ENCODE data around the gene PTPRQ. TPM values are rescaled to one million over a fixed set of nuclear protein-coding genes. Genes with fewer than 3 reads are reported as not detected.

Gene PTPRQ
- total and polyA plus RNA-seq, 10 donors: under 0.01 to 0.09 (median 0.03) TPM; not detected in 7

- Histone ChIP-seq H3K36me3 (no peaks in the 10 kb centered on the region), H3K4me1 (no peaks in the 10 kb centered on the region), H3K4me3 (no peak overlapping the region), H3K9me3 (no peaks in the 10 kb centered on the region), H3K27me3 (replicated peaks in 1 of 7) (no peaks in the 10 kb centered on the region), H3K27ac (no peak overlapping the region)
- TF ChIP-seq POLR2AphosphoS5 (IDR thresholded peaks at IDR 0.05) (no peak), POLR2A (IDR thresholded peaks at IDR 0.05) (no peak), CTCF (IDR thresholded peaks at IDR 0.05 in 8 of 11, conservative IDR thresholded peaks at IDR 0.05 in 3 of 11) (no peak)
- intact Hi-C loops (cut with DNase I; ENCODE audit: low total_unique reads): no loop called here
- DNase-seq: no peak
- 26 to 57% (median 37%) methylated on average over 4 of the region's 4 CpGs for WGBS, 5 donors
Observed at GRCh38 chr12:80632835-80633234, 188.8 kb downstream of the PTPRQ start.

DNA sequence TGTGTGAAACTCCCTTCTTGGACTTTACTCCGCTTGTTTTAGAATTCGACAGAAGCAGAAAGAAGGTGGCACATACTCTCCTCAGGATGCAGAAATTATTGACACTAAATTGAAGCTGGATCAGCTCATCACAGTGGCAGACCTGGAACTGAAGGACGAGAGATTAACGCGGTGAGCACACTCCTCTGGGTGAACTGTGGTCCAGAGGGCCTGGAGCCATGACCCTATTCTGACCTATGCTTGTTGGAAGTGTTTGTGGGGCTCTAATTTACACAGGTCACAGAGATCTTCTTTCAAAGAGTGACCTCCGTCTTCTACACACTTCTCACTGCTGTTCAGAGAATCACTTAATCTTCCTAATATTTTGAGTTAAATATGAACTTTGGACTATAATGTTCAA lies 190.9 kb downstream of the PTPRQ start:
- WGBS, 5 donors: 71 to 81% (median 76%) methylated on average over 6 of the region's 6 CpGs
- no peak overlapping the region for H3K4me3 ChIP-seq
- no peak overlapping the region for H3K27ac ChIP-seq
- no peaks in the 10 kb centered on the region for H3K36me3 ChIP-seq
- no peak for DNase-seq
- intact Hi-C loops (cut with DNase I; ENCODE audit: low total_unique reads): no loop called here
- H3K9me3 ChIP-seq: no peaks in the 10 kb centered on the region
- TF ChIP-seq CTCF (IDR thresholded peaks at IDR 0.05 in 8 of 11, conservative IDR thresholded peaks at IDR 0.05 in 3 of 11): no peak
- no peak for TF ChIP-seq POLR2A (IDR thresholded peaks at IDR 0.05)
- TF ChIP-seq POLR2AphosphoS5 (IDR thresholded peaks at IDR 0.05): no peak
- no peaks in the 10 kb centered on the region for H3K4me1 ChIP-seq
- no peaks in the 10 kb centered on the region for H3K27me3 ChIP-seq (replicated peaks in 1 of 7)

- no peak for DNase-seq
- 77 to 83% (median 81%) methylated on average over 4 of the region's 4 CpGs for WGBS, 5 donors
- intact Hi-C loops (cut with DNase I; ENCODE audit: low total_unique reads): no loop called here
- Histone ChIP-seq H3K9me3 (no peaks in the 10 kb centered on the region), H3K4me3 (no peak overlapping the region), H3K27ac (no peak overlapping the region), H3K36me3 (no peaks in the 10 kb centered on the region), H3K4me1 (no peaks in the 10 kb centered on the region), H3K27me3 (replicated peaks in 1 of 7) (no peaks in the 10 kb centered on the region)
- TF ChIP-seq POLR2AphosphoS5 (IDR thresholded peaks at IDR 0.05) (no peak), POLR2A (IDR thresholded peaks at IDR 0.05) (no peak), CTCF (IDR thresholded peaks at IDR 0.05 in 8 of 11, conservative IDR thresholded peaks at IDR 0.05 in 3 of 11) (no peak)
Observed at GRCh38 chr12:80636832-80637231, 192.8 kb downstream of the PTPRQ start.

- intact Hi-C loops (cut with DNase I; ENCODE audit: low total_unique reads): no loop called here
- Histone ChIP-seq H3K27ac (no peak overlapping the region), H3K4me1 (no peaks in the 10 kb centered on the region), H3K4me3 (no peak overlapping the region), H3K9me3 (no peaks in the 10 kb centered on the region), H3K36me3 (no peaks in the 10 kb centered on the region), H3K27me3 (replicated peaks in 1 of 7) (no peaks in the 10 kb centered on the region)
- 74 to 80% (median 76%) methylated on average over 2 of the region's 2 CpGs for WGBS, 5 donors
- TF ChIP-seq POLR2A (IDR thresholded peaks at IDR 0.05): no peak
- TF ChIP-seq POLR2AphosphoS5 (IDR thresholded peaks at IDR 0.05): no peak
- TF ChIP-seq CTCF (IDR thresholded peaks at IDR 0.05 in 8 of 11, conservative IDR thresholded peaks at IDR 0.05 in 3 of 11): no peak
- DNase-seq: no peak
Observed at GRCh38 chr12:80641936-80642335, 197.9 kb downstream of the PTPRQ start.

All from spleen (tissue), 11 donors.